Measurements from ENCODE around the gene HDHD2. TPM values are rescaled to one million over a fixed set of nuclear protein-coding genes. Genes with fewer than 3 reads are reported as not detected.

The HDHD2 gene
- total and polyA plus RNA-seq, 2 of the 13 experiments (the other 11 are each of a cell fraction or from before 2014, with no cell fraction given), result 10.2 to 34.7 TPM

DNA sequence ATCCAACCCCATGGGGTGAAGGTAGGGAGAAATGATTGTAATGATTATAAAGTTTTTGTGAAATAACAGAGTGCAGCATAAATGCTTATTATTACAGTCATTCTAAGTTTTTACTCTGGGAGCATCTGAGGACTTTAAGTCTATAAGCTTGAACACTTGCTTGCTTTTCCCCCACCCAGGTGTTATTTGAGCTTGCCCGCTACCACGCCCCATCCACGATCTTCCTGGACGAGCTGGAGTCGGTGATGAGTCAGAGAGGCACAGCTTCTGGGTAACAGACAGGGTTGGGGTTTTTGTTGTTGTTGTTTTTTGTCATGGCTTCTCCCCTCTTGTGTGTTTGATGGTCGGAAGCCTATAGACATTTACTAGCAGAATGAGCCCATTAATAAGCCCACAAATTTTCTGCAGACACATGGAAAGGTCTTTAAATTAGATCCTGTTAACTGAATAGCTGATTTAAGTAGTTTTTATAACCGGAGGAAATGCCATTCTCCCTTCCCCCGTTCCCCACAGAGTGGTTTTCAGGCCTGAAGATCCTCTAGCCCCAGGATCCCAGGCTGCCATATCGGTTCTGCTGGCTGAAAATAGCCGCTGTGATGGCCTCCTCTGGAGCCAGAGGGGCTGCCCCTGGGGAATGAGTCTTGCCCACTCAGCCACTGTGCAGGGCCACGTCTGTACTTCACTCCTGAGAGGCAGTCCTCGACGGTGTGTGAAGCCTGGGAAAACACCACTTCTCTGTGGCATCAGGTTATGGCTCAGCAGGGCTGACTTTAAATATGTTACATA is 75.0 kb downstream of the HDHD2 start:
- intact Hi-C loops (cut with micrococcal nuclease; ENCODE audit: unreplicated experiment), result no loop called here
- Histone ChIP-seq H3K27me3 (ENCODE audit: control insufficient read depth in 1 of 2, insufficient read depth in 2 of 2, low read length in 2 of 2) (no peaks in the 10 kb centered on the region), H3K79me2 (ENCODE audit: insufficient read depth, low read length) (no peaks in the 10 kb centered on the region), H3K27ac (ENCODE audit: extremely low read length, insufficient read depth, low read length) (no peak overlapping the region), H3K36me3 (replicated peaks in 1 of 2; ENCODE audit: control insufficient read depth in 1 of 2, insufficient read depth in 2 of 2, low read length in 2 of 2) (no peaks in the 10 kb centered on the region), H2AFZ (ENCODE audit: low read length) (no peak overlapping the region), H3K4me1 (ENCODE audit: insufficient read depth, low read length) (no peaks in the 10 kb centered on the region), H3K4me3 (replicated peaks in 1 of 3; ENCODE audit: insufficient read depth in 1 of 3, low read depth in 2 of 3, low read length in 3 of 3) (no peak overlapping the region), H3K4me2 (ENCODE audit: low read depth, low read length) (no peak overlapping the region), H3K9ac (ENCODE audit: insufficient read depth, low read depth, low read length) (no peak overlapping the region), H3K9me3 (ENCODE audit: low read length) (no peaks in the 10 kb centered on the region), H4K20me1 (ENCODE audit: insufficient read depth, low read length) (no peaks in the 10 kb centered on the region)
- no peak; the same call in 1 of the 3 replicates for ATAC-seq
- POLR2A ChIA-PET, result no interaction called here
- FAIRE-seq, result no peak
- in situ Hi-C loops (cut with HindIII; ENCODE audit: extremely low pct_ligation_motif_present, low pct_unique_long_range_greater_than_20kb), result no loop called here
- CTCF ChIA-PET (ENCODE audit: low intra/inter-chr PET ratio, low total read pairs), result no interaction called here
- WGBS (ENCODE audit: low lambda C conversion rate), result 55% methylated on average over 10 of the region's 13 CpGs
- DNase-seq (ENCODE audit: low spot score), result no peak
- BruUV-seq (replicated peaks), result no TSS peak
- TF ChIP-seq HHEX (CRISPR knock-in tag; IDR thresholded peaks at IDR 0.05) (no peak), SMARCC2 (IDR thresholded peaks at IDR 0.05) (no peak), ZNF496 (CRISPR knock-in tag; IDR thresholded peaks at IDR 0.05; ENCODE audit: insufficient replicate concordance) (no peak), RARG (CRISPR knock-in tag; IDR thresholded peaks at IDR 0.05; ENCODE audit: low read depth) (no peak), HINFP (CRISPR knock-in tag; IDR thresholded peaks at IDR 0.05; ENCODE audit: low read depth) (no peak), ZNF737 (CRISPR knock-in tag; IDR thresholded peaks at IDR 0.05; ENCODE audit: borderline replicate concordance) (no peak), MED1 (CRISPR knock-in tag; IDR thresholded peaks at IDR 0.05) (no peak), ADNP (CRISPR knock-in tag; IDR thresholded peaks at IDR 0.05) (no peak), FIP1L1 (IDR thresholded peaks at IDR 0.05; ENCODE audit: borderline replicate concordance, insufficient read depth, low read depth, low read length) (no peak), MAZ (IDR thresholded peaks at IDR 0.05; ENCODE audit: borderline replicate concordance, low read depth, low read length) (no peak), MAZ (CRISPR knock-in tag; IDR thresholded peaks at IDR 0.05; ENCODE audit: low read depth) (no peak), ZMYM4 (CRISPR knock-in tag; IDR thresholded peaks at IDR 0.05) (no peak), ZNF124 (CRISPR knock-in tag; IDR thresholded peaks at IDR 0.05) (no peak), MIER2 (CRISPR knock-in tag; IDR thresholded peaks at IDR 0.05) (no peak), DR1 (CRISPR knock-in tag; IDR thresholded peaks at IDR 0.05) (no peak)
- TF ChIP-seq, protein P1, sequence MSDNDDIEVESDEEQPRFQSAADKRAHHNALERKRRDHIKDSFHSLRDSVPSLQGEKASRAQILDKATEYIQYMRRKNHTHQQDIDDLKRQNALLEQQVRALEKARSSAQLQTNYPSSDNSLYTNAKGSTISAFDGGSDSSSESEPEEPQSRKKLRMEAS (IDR thresholded peaks at IDR 0.05), result no peak
- TF ChIP-seq, protein P2, sequence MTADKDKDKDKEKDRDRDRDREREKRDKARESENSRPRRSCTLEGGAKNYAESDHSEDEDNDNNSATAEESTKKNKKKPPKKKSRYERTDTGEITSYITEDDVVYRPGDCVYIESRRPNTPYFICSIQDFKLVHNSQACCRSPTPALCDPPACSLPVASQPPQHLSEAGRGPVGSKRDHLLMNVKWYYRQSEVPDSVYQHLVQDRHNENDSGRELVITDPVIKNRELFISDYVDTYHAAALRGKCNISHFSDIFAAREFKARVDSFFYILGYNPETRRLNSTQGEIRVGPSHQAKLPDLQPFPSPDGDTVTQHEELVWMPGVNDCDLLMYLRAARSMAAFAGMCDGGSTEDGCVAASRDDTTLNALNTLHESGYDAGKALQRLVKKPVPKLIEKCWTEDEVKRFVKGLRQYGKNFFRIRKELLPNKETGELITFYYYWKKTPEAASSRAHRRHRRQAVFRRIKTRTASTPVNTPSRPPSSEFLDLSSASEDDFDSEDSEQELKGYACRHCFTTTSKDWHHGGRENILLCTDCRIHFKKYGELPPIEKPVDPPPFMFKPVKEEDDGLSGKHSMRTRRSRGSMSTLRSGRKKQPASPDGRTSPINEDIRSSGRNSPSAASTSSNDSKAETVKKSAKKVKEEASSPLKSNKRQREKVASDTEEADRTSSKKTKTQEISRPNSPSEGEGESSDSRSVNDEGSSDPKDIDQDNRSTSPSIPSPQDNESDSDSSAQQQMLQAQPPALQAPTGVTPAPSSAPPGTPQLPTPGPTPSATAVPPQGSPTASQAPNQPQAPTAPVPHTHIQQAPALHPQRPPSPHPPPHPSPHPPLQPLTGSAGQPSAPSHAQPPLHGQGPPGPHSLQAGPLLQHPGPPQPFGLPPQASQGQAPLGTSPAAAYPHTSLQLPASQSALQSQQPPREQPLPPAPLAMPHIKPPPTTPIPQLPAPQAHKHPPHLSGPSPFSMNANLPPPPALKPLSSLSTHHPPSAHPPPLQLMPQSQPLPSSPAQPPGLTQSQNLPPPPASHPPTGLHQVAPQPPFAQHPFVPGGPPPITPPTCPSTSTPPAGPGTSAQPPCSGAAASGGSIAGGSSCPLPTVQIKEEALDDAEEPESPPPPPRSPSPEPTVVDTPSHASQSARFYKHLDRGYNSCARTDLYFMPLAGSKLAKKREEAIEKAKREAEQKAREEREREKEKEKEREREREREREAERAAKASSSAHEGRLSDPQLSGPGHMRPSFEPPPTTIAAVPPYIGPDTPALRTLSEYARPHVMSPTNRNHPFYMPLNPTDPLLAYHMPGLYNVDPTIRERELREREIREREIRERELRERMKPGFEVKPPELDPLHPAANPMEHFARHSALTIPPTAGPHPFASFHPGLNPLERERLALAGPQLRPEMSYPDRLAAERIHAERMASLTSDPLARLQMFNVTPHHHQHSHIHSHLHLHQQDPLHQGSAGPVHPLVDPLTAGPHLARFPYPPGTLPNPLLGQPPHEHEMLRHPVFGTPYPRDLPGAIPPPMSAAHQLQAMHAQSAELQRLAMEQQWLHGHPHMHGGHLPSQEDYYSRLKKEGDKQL (CRISPR knock-in tag; IDR thresholded peaks at IDR 0.05; ENCODE audit: low read depth), result no peak
